Type B pancreatic cell (in vitro differentiated cells): ENCODE measurements around the gene CPSF3. TPM values are rescaled to one million over a fixed set of nuclear protein-coding genes. Genes with fewer than 3 reads are reported as not detected.

ENCODE experiments used
- DNase-seq: peaks from one replicate; pipeline ENCODE4 v3.0.0; 2021; ENCODE audit warnings: mixed read lengths; ENCODE audit not compliant: unreplicated experiment; ENCODE audit errors: extremely low spot score
- H3K27ac Mint-ChIP-seq: 2 replicates; pipeline ENCODE4 v1.8.0; 2021; ENCODE audit warnings: mild to moderate bottlenecking, mixed read lengths
- H3K27me3 Mint-ChIP-seq: 2 replicates; pipeline ENCODE4 v1.8.0; 2021; ENCODE audit warnings: mixed read lengths
- H3K36me3 Mint-ChIP-seq: 2 replicates; pipeline ENCODE4 v1.8.0; 2021; ENCODE audit warnings: mixed read lengths
- H3K4me1 Mint-ChIP-seq: one replicate; pipeline ENCODE4 v1.8.0; 2021; ENCODE audit warnings: mixed read lengths; ENCODE audit not compliant: unreplicated experiment
- H3K4me3 Mint-ChIP-seq: 2 replicates; pipeline ENCODE4 v1.8.0; 2021; ENCODE audit warnings: mild to moderate bottlenecking, mixed read lengths
- H3K9me3 Mint-ChIP-seq: 2 replicates; pipeline ENCODE4 v1.8.0; 2021; ENCODE audit warnings: mixed read lengths
- total RNA-seq: library from RNA; stranded (reverse); gene quantifications from 2 replicates; pipeline ENCODE4 v1.2.1, GENCODE V29; 2021; ENCODE audit warnings: low replicate concordance
- TF ChIP-seq, protein P1 (sequence below): fragments of 200-600 bp; sonication (generic); conservative IDR thresholded peaks from 2 replicates; pipeline ENCODE4 v1.5.0; 2021; ENCODE audit warnings: antibody characterized with exemption, mild to moderate bottlenecking

CPSF3 gene
- total RNA-seq, 1 donor from 2014 or later = 60.6 TPM

DNA sequence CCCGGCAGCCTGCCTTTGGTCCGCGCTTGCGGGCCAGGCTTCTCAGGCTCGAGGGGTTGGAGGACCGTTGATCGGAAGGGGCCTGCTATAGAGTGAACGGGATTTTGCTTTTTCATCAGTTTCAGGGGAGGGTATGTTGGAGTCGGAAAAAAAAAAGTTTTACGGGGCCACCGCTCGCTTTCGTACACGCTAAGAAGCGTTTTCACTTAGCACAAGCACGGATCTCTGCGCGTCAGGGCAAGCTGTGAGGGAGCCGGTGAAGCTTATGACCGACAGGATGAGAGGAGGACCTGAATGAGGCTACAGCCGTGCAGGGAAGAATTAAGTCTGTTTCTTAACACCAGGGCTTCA, 443 bp downstream of the CPSF3 start:
- DNase-seq = no peak
- Mint-ChIP-seq H3K9me3 (no peaks in the 10 kb centered on the region), H3K27me3 (no peaks in the 10 kb centered on the region), H3K27ac (no peak overlapping the region), H3K4me3 (no peak overlapping the region), H3K4me1 (peaks cover 19% of the 10 kb centered on the region), H3K36me3 (no peaks in the 10 kb centered on the region)
- TF ChIP-seq, protein P1, sequence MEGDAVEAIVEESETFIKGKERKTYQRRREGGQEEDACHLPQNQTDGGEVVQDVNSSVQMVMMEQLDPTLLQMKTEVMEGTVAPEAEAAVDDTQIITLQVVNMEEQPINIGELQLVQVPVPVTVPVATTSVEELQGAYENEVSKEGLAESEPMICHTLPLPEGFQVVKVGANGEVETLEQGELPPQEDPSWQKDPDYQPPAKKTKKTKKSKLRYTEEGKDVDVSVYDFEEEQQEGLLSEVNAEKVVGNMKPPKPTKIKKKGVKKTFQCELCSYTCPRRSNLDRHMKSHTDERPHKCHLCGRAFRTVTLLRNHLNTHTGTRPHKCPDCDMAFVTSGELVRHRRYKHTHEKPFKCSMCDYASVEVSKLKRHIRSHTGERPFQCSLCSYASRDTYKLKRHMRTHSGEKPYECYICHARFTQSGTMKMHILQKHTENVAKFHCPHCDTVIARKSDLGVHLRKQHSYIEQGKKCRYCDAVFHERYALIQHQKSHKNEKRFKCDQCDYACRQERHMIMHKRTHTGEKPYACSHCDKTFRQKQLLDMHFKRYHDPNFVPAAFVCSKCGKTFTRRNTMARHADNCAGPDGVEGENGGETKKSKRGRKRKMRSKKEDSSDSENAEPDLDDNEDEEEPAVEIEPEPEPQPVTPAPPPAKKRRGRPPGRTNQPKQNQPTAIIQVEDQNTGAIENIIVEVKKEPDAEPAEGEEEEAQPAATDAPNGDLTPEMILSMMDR = no peak

DNA sequence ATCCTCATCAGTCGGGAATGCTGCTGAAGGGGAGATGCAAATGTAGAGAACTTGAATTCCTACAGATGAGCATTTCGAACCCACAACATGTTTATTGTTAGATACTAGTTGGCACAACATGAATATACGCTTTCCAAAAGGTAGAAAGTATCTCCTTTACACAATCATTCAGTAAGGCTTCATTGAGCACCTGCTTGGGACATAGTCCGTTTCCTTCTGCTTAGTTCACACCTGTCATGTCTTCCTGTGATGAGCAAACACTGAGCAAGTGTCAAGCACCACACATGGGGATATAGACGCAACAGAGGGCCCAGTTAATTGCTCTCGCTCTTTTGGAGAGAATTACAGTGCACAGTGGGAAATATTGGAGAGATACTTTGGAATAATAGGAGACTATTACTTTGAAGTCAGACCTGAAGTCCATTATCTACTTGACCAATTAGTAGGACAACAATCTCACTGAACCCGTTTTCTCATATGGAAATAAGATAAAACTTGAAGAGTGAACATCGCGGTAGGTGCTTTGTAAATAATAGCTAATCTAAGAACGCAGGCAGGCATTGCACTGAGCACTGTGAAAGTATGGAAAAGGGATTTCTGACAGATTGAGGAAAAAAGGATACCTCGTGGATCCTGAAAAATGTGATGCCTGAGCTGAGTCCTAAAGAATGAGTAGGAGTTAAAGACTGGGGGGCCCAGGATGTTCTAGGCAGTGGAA, 1.2 kb downstream of the CPSF3 start:
- no peak for DNase-seq
- H3K36me3 Mint-ChIP-seq = no peaks in the 10 kb centered on the region
- H3K27ac Mint-ChIP-seq = no peak overlapping the region
- H3K4me1 Mint-ChIP-seq = peaks cover 19% of the 10 kb centered on the region
- H3K4me3 Mint-ChIP-seq = no peak overlapping the region
- TF ChIP-seq, protein P1 = no peak
- H3K27me3 Mint-ChIP-seq = no peaks in the 10 kb centered on the region
- no peaks in the 10 kb centered on the region for H3K9me3 Mint-ChIP-seq

DNA sequence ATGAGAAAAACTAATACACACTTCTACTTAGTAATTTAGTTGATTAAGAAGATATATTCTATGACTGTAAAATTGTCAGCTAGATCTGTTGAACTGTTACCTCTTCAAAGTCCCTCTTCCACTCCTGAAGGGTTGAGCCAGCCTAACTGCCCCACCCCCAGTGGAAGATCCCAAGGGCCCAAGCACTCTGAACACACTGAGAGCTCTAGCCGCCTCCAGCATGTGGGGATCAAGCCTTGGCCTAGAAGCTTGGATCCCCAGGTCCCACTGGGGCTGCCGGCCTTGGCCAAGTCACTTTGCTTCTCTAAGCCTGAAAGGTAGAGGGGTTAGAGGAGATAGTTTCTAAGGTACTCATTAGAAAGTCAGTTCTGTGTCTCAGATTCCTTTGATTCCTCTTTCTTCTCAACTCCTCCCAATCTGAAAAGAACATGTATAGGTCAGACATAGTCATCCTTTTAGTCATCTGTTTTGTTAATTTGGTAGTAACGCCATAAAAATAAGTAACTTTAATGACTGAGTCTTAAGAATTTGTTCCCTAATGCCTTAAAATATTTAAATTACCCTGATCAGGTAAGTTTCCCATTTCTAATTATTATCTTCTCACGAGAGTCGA, 5.6 kb downstream of the CPSF3 start:
- H3K27ac Mint-ChIP-seq = no peak overlapping the region
- no peak overlapping the region for H3K4me3 Mint-ChIP-seq
- H3K4me1 Mint-ChIP-seq = no peaks in the 10 kb centered on the region
- DNase-seq = no peak
- no peaks in the 10 kb centered on the region for H3K27me3 Mint-ChIP-seq
- peaks cover 14% of the 10 kb centered on the region for H3K36me3 Mint-ChIP-seq
- TF ChIP-seq, protein P1 = no peak
- H3K9me3 Mint-ChIP-seq = no peaks in the 10 kb centered on the region

DNA sequence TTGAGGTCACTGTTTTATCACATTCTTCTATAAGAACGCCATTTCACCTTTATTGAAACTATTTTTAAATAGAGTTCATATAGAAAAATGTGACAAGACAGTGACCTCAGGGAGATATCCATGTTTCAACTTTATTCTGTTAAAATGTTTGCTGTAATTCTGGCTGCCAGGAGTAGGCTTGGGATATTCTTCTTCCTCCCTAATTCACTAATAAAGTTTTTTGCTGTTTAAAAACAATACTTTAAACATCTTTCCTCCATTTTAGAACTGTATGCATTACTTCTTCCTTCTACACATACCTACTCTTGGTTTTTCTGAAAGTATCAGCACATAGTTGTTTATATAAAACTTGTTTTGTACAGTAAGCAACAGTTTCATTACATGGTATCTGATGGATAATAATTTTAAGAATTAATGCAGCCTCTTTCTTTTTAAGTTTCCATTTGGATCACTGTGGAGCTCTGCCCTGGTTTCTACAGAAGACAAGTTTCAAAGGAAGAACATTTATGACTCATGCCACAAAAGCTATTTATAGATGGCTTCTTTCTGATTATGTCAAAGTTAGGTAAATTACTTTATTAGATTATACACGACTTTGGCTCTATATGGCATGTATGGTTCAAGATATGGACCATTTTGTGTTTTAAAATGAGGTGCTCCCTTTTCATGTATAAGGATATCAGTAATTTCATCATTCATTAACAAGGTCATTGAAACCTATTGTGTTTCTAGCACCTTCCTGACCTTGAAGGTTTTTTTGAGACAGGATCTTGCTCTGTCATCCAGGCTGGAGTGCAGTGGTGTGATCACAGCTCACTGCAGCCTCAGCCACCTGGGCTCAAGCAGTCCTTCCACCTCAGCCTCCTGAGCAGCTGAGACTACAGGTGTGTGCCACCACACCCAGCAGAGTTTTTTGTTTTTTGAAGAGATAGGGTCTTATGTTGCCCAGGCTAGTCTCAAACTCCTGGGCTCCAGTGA, 7.2 kb downstream of the CPSF3 start:
- no peak overlapping the region for H3K4me3 Mint-ChIP-seq
- no peak for DNase-seq
- no peaks in the 10 kb centered on the region for H3K9me3 Mint-ChIP-seq
- no peaks in the 10 kb centered on the region for H3K4me1 Mint-ChIP-seq
- TF ChIP-seq, protein P1 = no peak
- no peak overlapping the region for H3K27ac Mint-ChIP-seq
- H3K27me3 Mint-ChIP-seq = no peaks in the 10 kb centered on the region
- H3K36me3 Mint-ChIP-seq = peaks cover 18% of the 10 kb centered on the region

DNA sequence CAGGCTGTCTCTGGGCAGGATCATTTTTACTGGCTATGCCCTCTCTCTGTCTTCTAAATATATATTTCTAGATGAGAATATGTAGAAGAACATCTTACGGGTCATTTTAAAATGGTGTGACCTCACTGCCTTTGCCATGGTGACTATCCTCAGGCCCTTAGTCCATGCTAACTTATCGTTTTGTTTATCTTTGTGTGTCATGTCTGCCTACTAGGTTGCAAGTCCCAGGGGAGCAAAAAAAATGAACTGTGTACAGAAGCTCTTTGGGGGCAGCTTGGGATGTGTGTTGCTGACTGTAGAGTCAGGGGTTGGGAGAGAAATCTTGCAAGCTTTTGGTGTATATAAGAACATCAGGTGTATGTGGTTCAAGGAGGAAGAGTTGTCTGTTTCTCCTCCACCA, 11.0 kb downstream of the CPSF3 start:
- no peaks in the 10 kb centered on the region for H3K9me3 Mint-ChIP-seq
- H3K27me3 Mint-ChIP-seq = no peaks in the 10 kb centered on the region
- H3K4me3 Mint-ChIP-seq = no peak overlapping the region
- TF ChIP-seq, protein P1 = no peak
- no peaks in the 10 kb centered on the region for H3K4me1 Mint-ChIP-seq
- H3K27ac Mint-ChIP-seq = no peak overlapping the region
- no peak for DNase-seq
- H3K36me3 Mint-ChIP-seq = peaks cover 33% of the 10 kb centered on the region
